Measurements from ENCODE around the gene ZFP36L2. TPM values are rescaled to one million over a fixed set of nuclear protein-coding genes. Genes with fewer than 3 reads are reported as not detected.

ZFP36L2 gene
- total and polyA plus RNA-seq, 9 of the 15 experiments (the other 6 are each of a cell fraction or from before 2014, with no cell fraction given): 4.1 to 60.6 (median 20.3) TPM

- TF ChIP-seq SMAD1 (IDR thresholded peaks at IDR 0.05; ENCODE audit: low read depth, low read length, partially characterized antibody): no peak
Measured at GRCh38 chr2:43258547-43259156, 32.2 kb upstream of the ZFP36L2 start (continued).

GRCh38 chr2:43255296-43255910 lies 29.0 kb upstream of the ZFP36L2 start:
- Histone ChIP-seq H3K9me1 (ENCODE audit: control insufficient read depth, insufficient read depth, low read length) (no peaks in the 10 kb centered on the region), H3K9ac (ENCODE audit: insufficient read depth in 1 of 2, low read depth in 2 of 2, low read length in 2 of 2) (no peak overlapping the region), H3K4me3 (no peak overlapping the region), H3K79me2 (ENCODE audit: control insufficient read depth, insufficient read depth, low read length) (no peaks in the 10 kb centered on the region), H3K4me1 (replicated peaks in 1 of 2; ENCODE audit: control insufficient read depth in 2 of 2, insufficient read depth in 2 of 2, low read length in 2 of 2) (no peaks in the 10 kb centered on the region), H3K9me3 (replicated peaks; ENCODE audit: control insufficient read depth, insufficient read depth, low read depth, low read length) (no peaks in the 10 kb centered on the region), H3K27ac (ENCODE audit: extremely low read depth, low read depth, low read length) (no peak overlapping the region), H3K4me2 (ENCODE audit: insufficient read depth, low read length) (no peak overlapping the region), H3K27me3 (ENCODE audit: control insufficient read depth in 2 of 2, insufficient read depth in 2 of 2, low read length in 2 of 2) (no peaks in the 10 kb centered on the region), H2AFZ (ENCODE audit: low read depth, low read length) (no peak overlapping the region), H4K20me1 (replicated peaks; ENCODE audit: control insufficient read depth, insufficient read depth, low read length) (no peaks in the 10 kb centered on the region), H3K36me3 (ENCODE audit: control insufficient read depth, insufficient read depth, low read length) (peaks cover 4% of the 10 kb centered on the region; the same call in 1 of the 3 replicates)
- CTCF ChIA-PET (ENCODE audit: low intra/inter-chr PET ratio): interaction anchor here (0.7 kb wide), 1 partner anchor 418 kb away, joined by 3 read pairs; no protein-coding TSS in a partner anchor
- in situ Hi-C loops (cut with MboI) (no loop called here), intact Hi-C loops (cut with micrococcal nuclease) (no loop called here)
- 66% methylated on average over 8 of the region's 8 CpGs for WGBS (ENCODE audit: insufficient coverage, low coverage, missing lambda C conversion rate)
- POLR2A ChIA-PET: no interaction called here
- no peak for DNase-seq (ENCODE audit: extremely low read depth in 1 of 4, low spot score in 3 of 4)
- ATAC-seq: no peak
- no TSS peak for BruUV-seq (replicated peaks)
- FAIRE-seq: no peak
- TF ChIP-seq SMAD2 (IDR thresholded peaks at IDR 0.05; ENCODE audit: low read depth, low read length): no peak
- TF ChIP-seq RREB1 (CRISPR knock-in tag; IDR thresholded peaks at IDR 0.05): no peak
- TF ChIP-seq LEF1 (IDR thresholded peaks at IDR 0.05): no peak
- TF ChIP-seq ATF3 (IDR thresholded peaks at IDR 0.05): no peak
- no peak for TF ChIP-seq ATF3 (CRISPR knock-in tag; conservative IDR thresholded peaks at IDR 0.05)
- TF ChIP-seq CCAR2 (IDR thresholded peaks at IDR 0.05; ENCODE audit: low read depth, low read length): no peak
- TF ChIP-seq GABPB2 (CRISPR knock-in tag; conservative IDR thresholded peaks at IDR 0.05): no peak
- no peak for TF ChIP-seq SIN3B (IDR thresholded peaks at IDR 0.05; ENCODE audit: low read depth)
- TF ChIP-seq ZNF143 (CRISPR knock-in tag; IDR thresholded peaks at IDR 0.05): no peak
- TF ChIP-seq E2F3 (CRISPR knock-in tag; IDR thresholded peaks at IDR 0.05): no peak
- no peak for TF ChIP-seq MEIS2 (IDR thresholded peaks at IDR 0.05; ENCODE audit: partially characterized antibody)
- TF ChIP-seq DIDO1 (tag; IDR thresholded peaks at IDR 0.05; ENCODE audit: low read depth): no peak
- no peak for TF ChIP-seq IFI16 (CRISPR knock-in tag; IDR thresholded peaks at IDR 0.05)

All from K562 (cell line).